OCI-LY7 (cell line): Measurements from ENCODE around the gene CPLX4. TPM values are rescaled to one million over a fixed set of nuclear protein-coding genes. Genes with fewer than 3 reads are reported as not detected.

Experiments
- BruUV-seq: library from RNA; stranded (reverse); fragments of 400-500 nt; replicated peaks from 2 replicates; lab custom pipeline; 2021; lab: Mats Ljungman, UMichigan
- CTCF ChIA-PET: fragments of 300-600 bp; sonication (Branson Sonifier 250); formaldehyde crosslinking; loops from one replicate; lab custom pipeline; 2022; ENCODE audit warnings: antibody characterized with exemption; ENCODE audit not compliant: unreplicated experiment; lab: Charles Lee
- POLR2A ChIA-PET: fragments of 300-600 bp; sonication (Branson Sonifier 250); formaldehyde crosslinking; loops from one replicate; lab custom pipeline; 2022; ENCODE audit warnings: antibody characterized with exemption; lab: Charles Lee
- DNase-seq: peaks from one replicate; pipeline ENCODE4 v3.0.0-alpha.2; 2015; ENCODE audit warnings: low spot score
- H2AFZ ChIP-seq: fragments of 200-600 bp; sonication (generic), shearing (Covaris generic); 2 replicates; pipeline ENCODE4 v1.6.1; 2014; ENCODE audit warnings: mild to moderate bottlenecking, antibody characterized with exemption, low read length, moderate library complexity
- H3K27ac ChIP-seq: fragments of 200-600 bp; sonication (generic); 2 replicates; pipeline ENCODE4 v1.5.1; 2014; ENCODE audit warnings: mixed run types, low read depth, mild to moderate bottlenecking, moderate library complexity, low read length, inconsistent platforms; ENCODE audit not compliant: poor library complexity, severe bottlenecking
- H3K36me3 ChIP-seq: fragments of 200-600 bp; sonication (generic); 2 replicates; pipeline ENCODE4 v1.6.1; 2014; ENCODE audit warnings: mild to moderate bottlenecking, antibody characterized with exemption, low read length, moderate library complexity, mixed read lengths; ENCODE audit not compliant: insufficient read depth
- H3K4me1 ChIP-seq: fragments of 200-600 bp; sonication (generic); 2 replicates; pipeline ENCODE4 v1.5.1; 2014; ENCODE audit warnings: mild to moderate bottlenecking, low read length; ENCODE audit not compliant: insufficient read depth, poor library complexity, severe bottlenecking
- H3K4me2 ChIP-seq: fragments of 200-600 bp; sonication (generic); 2 replicates; pipeline ENCODE4 v1.6.1; 2014; ENCODE audit warnings: mild to moderate bottlenecking, low read length
- H3K4me3 ChIP-seq: fragments of 200-600 bp; sonication (generic); 2 replicates; pipeline ENCODE4 v1.5.1; 2014; ENCODE audit warnings: mild to moderate bottlenecking, low read depth, low read length; ENCODE audit not compliant: poor library complexity, severe bottlenecking
- H3K79me2 ChIP-seq: fragments of 200-600 bp; sonication (generic); 2 replicates; pipeline ENCODE4 v1.6.1; 2016; ENCODE audit warnings: low read depth, mild to moderate bottlenecking, low read length, moderate library complexity, mixed read lengths; ENCODE audit not compliant: insufficient read depth
- H3K9me2 ChIP-seq: fragments of 200-600 bp; sonication (generic); 2 replicates; pipeline ENCODE4 v1.6.1; 2016; ENCODE audit warnings: mild to moderate bottlenecking, low read length, mixed read lengths; ENCODE audit not compliant: insufficient read depth
- H3K9me3 ChIP-seq: fragments of 200-600 bp; sonication (generic); 2 replicates; pipeline ENCODE4 v1.6.1; 2014; ENCODE audit warnings: mild to moderate bottlenecking, mixed run types, low read length, mixed read lengths
- H4K20me1 ChIP-seq: fragments of 200-600 bp; sonication (generic); 2 replicates; pipeline ENCODE4 v1.6.1; 2014; ENCODE audit warnings: mild to moderate bottlenecking, antibody characterized with exemption, low read length, moderate library complexity, mixed read lengths; ENCODE audit not compliant: insufficient read depth
- CTCF ChIP-seq: fragments of 200-600 bp; sonication (generic); conservative IDR thresholded peaks from 2 replicates; pipeline ENCODE4 v1.5.1; 2014; ENCODE audit warnings: mild to moderate bottlenecking, antibody characterized with exemption, low read length, moderate library complexity, mixed read lengths
- EZH2phosphoT487 ChIP-seq: fragments of 200-600 bp; sonication (generic); IDR thresholded peaks from 2 replicates; pipeline ENCODE4 v1.6.1; 2018; ENCODE audit warnings: low read depth, borderline replicate concordance, mild to moderate bottlenecking, mixed run types, antibody characterized with exemption, low read length, moderate library complexity, mixed read lengths
- intact Hi-C: fragments of 100-400 bp; cut with micrococcal nuclease; formaldehyde crosslinking; loops from one replicate; pipeline ENCODE4 v1.10.0; 2022; ENCODE audit not compliant: unreplicated experiment
- total RNA-seq, 2 experiments: library from RNA; depleted of rRNA in 1 of 2; stranded (reverse); fragments of >200 nt in 1 of 2; shearing (Covaris generic) in 1 of 2; gene quantifications; 2 replicates each; pipeline ENCODE4 v1.2.3, GENCODE V29; 2014 to 2022

CPLX4 gene
- total RNA-seq, 2 experiments from 2014 or later: not detected

GRCh38 chr18:59265974-59266369, 52.5 kb downstream of the CPLX4 start:
- no peak for DNase-seq
- no peaks in the 10 kb centered on the region for H3K4me1 ChIP-seq
- no peaks in the 10 kb centered on the region for H3K79me2 ChIP-seq
- intact Hi-C loops: no loop called here
- H4K20me1 ChIP-seq: no peaks in the 10 kb centered on the region
- H3K36me3 ChIP-seq: no peaks in the 10 kb centered on the region
- H3K9me3 ChIP-seq: no peaks in the 10 kb centered on the region
- no peak overlapping the region for H3K27ac ChIP-seq
- H3K4me2 ChIP-seq: no peak overlapping the region
- H3K4me3 ChIP-seq: no peak overlapping the region
- H3K9me2 ChIP-seq: no peaks in the 10 kb centered on the region
- TF ChIP-seq EZH2phosphoT487 (no peak), CTCF (no peak)
- CTCF ChIA-PET: no interaction called here
- POLR2A ChIA-PET: no interaction called here
- no peak overlapping the region for H2AFZ ChIP-seq
- BruUV-seq: no TSS peak

GRCh38 chr18:59265246-59265973, 53.0 kb downstream of the CPLX4 start:
- H3K4me1 ChIP-seq: no peaks in the 10 kb centered on the region
- intact Hi-C loops: no loop called here
- DNase-seq: no peak
- H3K9me2 ChIP-seq: no peaks in the 10 kb centered on the region
- ChIA-PET POLR2A (no interaction called here), CTCF (no interaction called here)
- no peak overlapping the region for H2AFZ ChIP-seq
- H4K20me1 ChIP-seq: no peaks in the 10 kb centered on the region
- no peaks in the 10 kb centered on the region for H3K79me2 ChIP-seq
- H3K4me2 ChIP-seq: no peak overlapping the region
- no peak for TF ChIP-seq CTCF
- no peak for TF ChIP-seq EZH2phosphoT487
- H3K9me3 ChIP-seq: no peaks in the 10 kb centered on the region
- H3K4me3 ChIP-seq: no peak overlapping the region
- H3K27ac ChIP-seq: no peak overlapping the region
- no peaks in the 10 kb centered on the region for H3K36me3 ChIP-seq
- no TSS peak for BruUV-seq

GRCh38 chr18:59264651-59265245, 53.7 kb downstream of the CPLX4 start:
- Histone ChIP-seq H4K20me1 (no peaks in the 10 kb centered on the region), H3K4me2 (no peak overlapping the region), H3K4me1 (no peaks in the 10 kb centered on the region), H3K27ac (no peak overlapping the region), H2AFZ (no peak overlapping the region), H3K9me2 (no peaks in the 10 kb centered on the region), H3K4me3 (no peak overlapping the region), H3K36me3 (no peaks in the 10 kb centered on the region), H3K79me2 (no peaks in the 10 kb centered on the region), H3K9me3 (no peaks in the 10 kb centered on the region)
- TF ChIP-seq EZH2phosphoT487 (no peak), CTCF (no peak)
- intact Hi-C loops: no loop called here
- ChIA-PET CTCF (no interaction called here), POLR2A (no interaction called here)
- BruUV-seq: no TSS peak
- DNase-seq: no peak
